HG03460 (cell line): ENCODE measurements around the gene EOMES.

Source experiments
- ATAC-seq: cut with Tn5 transposase; IDR thresholded peaks from one replicate; pipeline ENCODE4 v1.9.1; 2021; ENCODE audit not compliant: unreplicated experiment

The EOMES gene

GRCh38 chr3:27720899-27721716, 1.0 kb downstream of the EOMES start:
- ATAC-seq, result peak; percentile 15

GRCh38 chr3:27719314-27720003, 2.7 kb downstream of the EOMES start:
- ATAC-seq, result no peak

- no peak for ATAC-seq
These were observed 3.7 kb downstream of the EOMES start for GRCh38 chr3:27718459-27718858.

GRCh38 chr3:27717200-27717852, 4.8 kb downstream of the EOMES start:
- no peak for ATAC-seq

GRCh38 chr3:27716309-27716708, 5.8 kb downstream of the EOMES start:
- ATAC-seq, result no peak

- no peak for ATAC-seq
These were observed 6.3 kb downstream of the EOMES start for GRCh38 chr3:27715863-27716262.

- no peak for ATAC-seq
These were observed 6.7 kb downstream of the EOMES start for GRCh38 chr3:27715454-27715806.

- no peak for ATAC-seq
These were observed 7.2 kb downstream of the EOMES start for GRCh38 chr3:27714692-27715453.

GRCh38 chr3:27714146-27714526, 8.0 kb downstream of the EOMES start:
- no peak for ATAC-seq

GRCh38 chr3:27713435-27714145, 8.5 kb downstream of the EOMES start:
- no peak for ATAC-seq

- ATAC-seq, result no peak
These were observed 9.1 kb downstream of the EOMES start for GRCh38 chr3:27713078-27713423.

- ATAC-seq, result peak; percentile 97
These were observed 9.7 kb downstream of the EOMES start for GRCh38 chr3:27712136-27713077.

- no peak for ATAC-seq
These were observed 13.9 kb downstream of the EOMES start for GRCh38 chr3:27708250-27708649.

GRCh38 chr3:27699067-27699466, 23.1 kb downstream of the EOMES start:
- ATAC-seq, result no peak

- ATAC-seq, result no peak
These were observed 25.2 kb downstream of the EOMES start for GRCh38 chr3:27696906-27697305.

- no peak for ATAC-seq
These were observed 26.5 kb downstream of the EOMES start for GRCh38 chr3:27695636-27696035.

GRCh38 chr3:27688053-27688452, 34.1 kb downstream of the EOMES start:
- ATAC-seq, result no peak

- ATAC-seq, result no peak
These were observed 35.5 kb downstream of the EOMES start for GRCh38 chr3:27686642-27687041.

- ATAC-seq, result no peak
These were observed 36.6 kb downstream of the EOMES start for GRCh38 chr3:27685474-27685873.

GRCh38 chr3:27684302-27684701, 37.8 kb downstream of the EOMES start:
- no peak for ATAC-seq
